Hematopoietic multipotent progenitor cell treated with erythropoietin and hydrocortisone succinate and interleukin-3 and kit ligand, for 6 days (in vitro differentiated cells): ENCODE data around the gene FKBP11.
"Not testable (repeated sequence)": the region's sequence is repeated elsewhere in the genome, so short reads cannot be mapped to it uniquely, and the experiment has no call there.

ENCODE experiments used
- DNase-seq: peaks from one replicate; pipeline ENCODE4 v3.0.0-alpha.2; 2015

FKBP11 gene

DNA sequence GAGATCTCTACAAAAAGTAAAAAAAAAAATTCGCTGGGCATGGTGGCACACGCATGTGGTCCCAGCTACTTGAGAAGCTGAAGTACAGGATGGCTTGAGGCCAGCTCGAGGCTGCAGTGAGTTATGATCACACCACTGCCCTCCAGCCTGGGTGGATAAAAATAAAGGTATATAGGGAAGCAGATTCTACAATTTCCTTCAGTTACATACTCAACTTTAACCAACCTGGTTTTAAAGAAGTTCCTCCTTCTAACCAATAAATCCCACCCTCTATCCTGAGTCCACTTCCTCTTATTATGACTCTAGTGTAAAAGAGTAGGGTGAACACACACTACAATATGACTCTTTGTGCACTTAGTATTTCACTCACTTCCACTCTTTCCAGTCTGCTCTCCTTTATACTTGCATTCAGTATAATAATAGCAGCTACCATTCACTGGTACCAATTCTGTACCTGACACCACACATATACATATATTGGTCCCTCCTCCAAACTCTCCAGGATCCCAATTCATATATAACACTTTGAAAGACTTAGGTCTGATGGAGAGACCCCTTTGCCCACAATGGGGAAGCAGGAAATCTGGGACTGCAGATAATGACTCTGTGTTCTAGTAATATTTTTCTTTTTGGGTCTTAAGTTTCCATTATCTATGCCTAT lies 29.7 kb upstream of the FKBP11 start:
- DNase-seq = peak; percentile 64

DNA sequence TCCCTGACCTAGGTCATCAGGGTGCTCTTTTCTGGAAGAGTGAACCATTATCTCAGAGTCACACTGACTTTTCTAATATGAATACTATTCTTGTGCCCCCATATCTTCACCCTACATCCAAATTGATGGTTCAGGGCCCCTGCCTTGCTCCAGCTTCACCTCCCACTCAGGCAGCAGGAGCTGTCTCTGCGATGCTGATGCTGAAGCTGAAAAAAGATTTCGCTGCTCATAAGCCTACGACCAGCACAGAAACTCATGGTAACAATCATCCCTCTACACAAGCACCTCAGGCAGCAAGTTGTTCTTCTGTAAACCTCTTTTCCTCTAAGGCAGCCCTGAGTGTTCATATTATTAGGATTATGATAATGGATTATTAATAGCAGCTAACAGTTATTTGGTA lies 28.8 kb upstream of the FKBP11 start:
- DNase-seq = no peak

DNA sequence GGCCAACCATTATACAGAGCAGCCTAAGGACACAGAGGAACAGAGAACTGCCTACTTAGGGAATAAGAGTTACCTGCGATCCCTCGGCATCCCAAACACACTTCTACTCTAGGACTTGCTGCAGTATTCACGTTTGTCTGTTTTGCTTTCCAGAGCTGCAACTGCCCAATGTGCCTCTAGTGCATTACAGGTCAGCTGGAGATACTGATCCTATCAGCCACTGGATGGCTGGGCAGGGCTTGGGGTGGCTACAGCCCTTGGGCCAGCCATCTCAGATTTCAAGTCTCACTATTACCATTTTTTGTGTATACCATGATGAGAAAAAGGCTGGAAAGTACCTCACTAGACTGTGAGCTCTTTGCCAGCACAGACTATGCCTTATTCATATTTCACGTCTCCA lies 27.4 kb upstream of the FKBP11 start:
- no peak for DNase-seq

DNA sequence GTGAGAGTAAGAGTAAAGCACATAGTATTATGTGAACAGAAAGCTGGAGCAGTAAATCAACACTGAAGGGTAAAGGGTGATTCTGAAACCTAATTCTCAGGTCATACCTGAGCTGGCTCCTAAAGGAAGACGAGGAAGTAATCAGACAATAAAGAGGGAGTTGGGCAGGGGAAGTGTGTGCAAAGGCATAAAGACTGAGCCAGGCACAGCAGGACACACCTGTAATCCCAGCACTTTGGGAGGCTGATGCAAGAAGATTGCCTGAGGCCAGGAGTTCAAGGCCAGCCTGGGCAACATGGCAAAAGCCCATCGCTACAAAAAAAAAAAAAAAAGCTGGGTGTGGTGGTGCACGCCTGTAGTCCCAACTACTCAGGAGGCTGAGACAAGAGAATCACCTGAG lies 22.4 kb upstream of the FKBP11 start:
- DNase-seq = no peak

DNA sequence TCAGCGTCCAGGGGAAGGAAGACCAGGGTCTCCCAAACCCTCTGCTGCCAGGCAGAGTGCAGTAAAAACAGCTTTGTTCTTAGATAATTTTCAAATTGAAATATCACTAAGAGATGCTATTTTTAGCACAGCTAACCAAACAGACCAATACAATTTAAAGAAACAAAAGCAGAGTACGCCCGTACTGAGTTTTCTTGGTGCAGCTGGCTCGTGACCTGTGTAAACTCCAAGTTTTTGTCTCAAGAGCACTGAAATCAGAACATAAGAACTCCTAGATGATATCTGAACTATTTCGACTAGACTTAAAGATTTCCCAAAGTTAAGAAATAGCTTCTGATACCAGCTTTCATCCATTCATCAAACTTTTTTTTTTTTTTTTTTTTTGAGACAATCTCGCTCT lies 21.7 kb upstream of the FKBP11 start:
- DNase-seq = no peak

DNA sequence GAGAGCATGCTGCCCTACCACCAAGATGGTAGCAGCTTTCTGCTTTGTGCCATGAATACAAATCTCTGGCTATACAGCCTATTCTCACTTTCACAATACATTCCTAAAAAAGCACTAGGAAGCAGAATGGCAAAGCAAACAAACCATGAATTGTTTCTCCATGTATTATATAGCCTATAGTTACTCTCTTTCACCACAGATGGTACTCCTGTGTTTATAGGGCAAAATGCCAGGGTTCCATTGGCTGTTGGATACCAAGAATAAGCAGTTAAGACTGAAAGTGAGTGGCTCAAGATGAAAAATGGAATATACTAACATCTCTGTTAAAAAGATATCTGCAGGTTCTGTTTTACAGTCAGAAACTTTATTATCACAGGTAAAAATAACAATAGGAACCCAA lies 20.9 kb upstream of the FKBP11 start:
- no peak for DNase-seq

DNA sequence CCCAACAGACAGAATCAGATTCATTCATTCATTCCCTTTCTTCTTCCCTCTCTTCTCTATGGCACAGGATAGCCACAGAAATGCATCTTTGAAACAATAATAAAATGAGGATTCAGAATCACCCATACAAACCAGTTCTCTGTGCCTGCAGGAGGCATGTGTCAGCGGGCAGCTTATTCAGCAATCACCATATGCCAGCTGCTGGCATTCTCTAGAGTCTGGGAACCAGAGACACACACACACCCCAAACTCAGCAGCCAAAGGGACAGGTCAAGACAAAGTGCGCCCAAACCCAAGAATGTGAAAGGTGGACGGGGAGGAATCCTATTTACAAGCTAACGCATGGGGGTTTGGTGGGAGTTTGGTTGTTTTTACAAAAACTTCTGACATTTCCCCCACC lies 17.9 kb upstream of the FKBP11 start:
- DNase-seq = no peak

DNA sequence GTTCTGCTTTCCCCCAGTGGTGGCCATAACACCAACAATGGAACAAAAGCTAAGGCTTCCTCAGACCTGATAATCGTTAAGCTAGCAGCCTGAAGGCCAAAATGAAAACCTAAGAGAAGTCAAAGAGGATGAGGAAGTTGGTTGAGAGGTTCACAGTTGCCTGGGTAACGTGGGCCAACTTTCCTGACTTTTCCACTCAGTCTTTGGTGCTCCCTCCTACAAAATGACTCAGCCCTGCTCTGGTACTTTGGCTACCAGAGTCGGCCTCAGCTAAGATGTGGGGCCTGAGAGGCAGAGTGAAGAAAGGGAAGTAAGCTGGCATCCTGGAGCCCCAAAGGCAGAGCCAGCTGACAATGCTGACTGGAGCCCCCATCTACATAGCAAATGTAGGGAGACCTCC lies 14.9 kb upstream of the FKBP11 start:
- DNase-seq = peak; percentile 15

DNA sequence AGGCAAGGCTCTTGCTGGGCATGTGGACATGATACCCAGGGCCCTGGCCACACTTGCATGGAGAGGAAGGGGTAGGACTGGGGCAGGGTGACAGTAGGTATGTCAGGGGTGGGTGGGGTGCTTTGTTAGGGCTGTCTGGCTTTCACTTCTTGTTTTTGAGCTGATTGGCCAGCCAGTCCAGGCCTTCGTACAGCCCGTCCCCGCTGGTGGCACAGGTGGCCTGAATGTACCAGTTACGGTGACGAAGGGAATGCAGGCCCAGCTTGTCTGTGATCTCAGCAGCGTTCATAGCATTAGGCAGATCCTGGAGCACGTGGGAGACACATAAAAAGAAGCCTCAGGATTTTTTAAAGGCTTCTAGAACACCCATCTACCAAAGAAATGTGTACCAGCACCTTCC lies 13.5 kb upstream of the FKBP11 start:
- DNase-seq = no peak

DNA sequence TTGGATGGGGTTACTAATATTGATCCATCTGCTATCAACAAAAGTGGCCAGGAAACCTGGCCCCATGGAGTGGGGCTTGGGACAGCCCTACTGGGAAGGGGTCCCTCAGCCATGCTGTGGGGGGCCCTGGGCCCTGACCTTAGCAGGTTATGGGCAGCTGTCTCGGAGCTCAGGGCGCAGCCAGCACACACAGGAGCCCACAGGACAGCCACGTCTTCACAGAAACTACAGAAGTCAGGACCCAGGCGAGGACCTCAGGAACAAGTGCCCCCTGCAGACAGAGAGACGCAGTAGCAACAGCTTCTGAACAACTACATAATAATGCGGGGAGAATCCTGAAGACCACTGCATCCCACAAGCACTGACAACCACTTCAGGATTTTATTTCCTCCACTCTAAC lies 11.9 kb upstream of the FKBP11 start:
- DNase-seq = peak; percentile 30

DNA sequence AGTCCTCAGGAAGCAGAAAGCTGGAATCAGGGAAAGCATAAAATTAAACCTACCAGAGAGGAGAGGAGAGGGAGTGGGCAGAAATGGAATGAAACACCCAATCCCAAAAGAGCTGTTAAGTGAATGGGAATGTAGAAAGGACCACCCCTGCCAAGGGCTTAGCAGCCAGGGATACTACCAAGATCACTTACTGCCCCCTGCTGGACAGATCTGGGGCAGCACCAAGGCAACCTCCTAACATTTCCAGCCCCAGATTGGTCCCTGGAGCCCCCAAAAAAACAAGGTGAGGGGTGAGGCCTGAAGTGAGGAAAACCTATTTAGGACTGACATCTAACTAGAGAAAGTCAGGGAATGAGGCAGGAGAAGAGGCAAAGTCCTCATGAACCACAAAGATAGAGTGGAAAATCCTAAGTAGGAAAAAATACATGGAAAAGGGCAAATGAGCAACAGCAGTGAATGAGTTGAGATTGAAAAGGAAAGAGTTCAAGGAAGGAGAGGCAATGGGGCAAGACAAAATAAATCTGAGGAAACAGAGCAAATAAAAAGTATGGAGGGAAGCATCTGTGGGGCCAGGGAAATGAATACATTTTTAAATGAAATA lies 11.2 kb upstream of the FKBP11 start:
- peak; percentile 87 for DNase-seq

DNA sequence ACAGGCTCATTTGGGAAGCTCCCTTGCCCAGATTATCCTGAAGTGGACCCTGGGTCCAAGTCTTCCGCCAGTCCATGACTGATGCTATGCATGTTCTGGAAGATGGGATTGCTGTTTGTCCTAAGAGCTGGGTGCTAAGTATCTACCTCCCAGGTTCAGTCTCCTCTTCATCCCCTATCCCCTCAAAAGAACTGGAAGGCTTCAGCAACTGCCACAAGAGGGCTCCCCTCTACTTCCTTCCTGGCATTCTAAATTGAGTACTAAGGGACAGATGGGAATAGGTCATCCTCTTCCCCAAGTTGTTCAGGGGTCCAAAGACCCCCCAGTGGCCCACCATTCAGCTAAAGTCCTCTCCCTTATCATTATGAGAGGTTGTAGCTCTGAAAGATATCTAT lies 9.0 kb upstream of the FKBP11 start:
- peak; percentile 45 for DNase-seq

DNA sequence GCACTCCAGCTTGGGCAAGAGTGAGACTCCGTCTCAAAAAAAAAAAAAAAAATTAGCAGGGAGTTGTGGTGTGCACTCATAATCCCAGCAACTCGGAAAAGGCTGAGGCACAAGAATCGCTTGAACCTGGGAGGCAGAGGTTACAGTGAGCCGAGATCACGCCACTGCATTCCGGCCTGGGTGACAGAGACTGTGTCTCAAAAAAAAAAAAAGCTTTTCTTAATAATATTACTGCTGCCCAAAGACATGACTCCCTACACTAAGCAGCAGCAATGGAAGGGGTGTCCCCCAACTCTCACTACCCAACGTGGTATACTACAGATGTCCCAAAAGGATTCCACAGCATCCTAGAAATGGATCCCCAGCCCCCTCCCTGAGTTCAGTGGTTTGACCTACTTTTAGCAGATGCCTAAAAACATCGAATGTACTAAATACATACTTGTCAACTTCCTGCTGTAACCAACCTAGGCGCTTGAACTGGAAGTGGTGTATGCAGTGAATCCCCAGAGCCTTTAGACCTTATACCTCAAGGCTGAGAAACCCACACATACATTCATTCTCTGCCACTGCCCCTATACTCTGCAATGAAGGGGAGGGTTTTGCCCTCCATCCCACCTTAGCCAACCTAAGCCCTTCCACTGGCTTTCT lies 8.5 kb upstream of the FKBP11 start:
- no peak for DNase-seq

DNA sequence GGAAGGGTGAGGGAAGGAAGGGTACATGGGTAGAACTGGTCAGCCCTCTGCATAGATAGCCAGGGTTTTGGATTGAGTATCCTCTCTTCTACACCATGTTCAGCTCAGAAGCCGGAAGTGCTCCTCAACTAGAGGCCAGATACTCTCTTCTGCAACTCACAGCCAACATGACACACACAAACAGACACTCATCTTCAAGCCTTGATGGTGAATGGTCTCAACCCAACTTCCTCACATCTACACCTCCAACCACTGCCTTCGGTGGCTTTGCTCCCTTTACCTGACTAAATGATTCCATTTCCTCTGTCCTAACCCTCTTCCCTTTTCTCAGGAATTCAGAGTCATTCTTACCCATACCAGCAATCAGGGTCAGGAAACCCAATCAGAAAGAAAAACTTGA lies 7.6 kb upstream of the FKBP11 start:
- DNase-seq = no peak

DNA sequence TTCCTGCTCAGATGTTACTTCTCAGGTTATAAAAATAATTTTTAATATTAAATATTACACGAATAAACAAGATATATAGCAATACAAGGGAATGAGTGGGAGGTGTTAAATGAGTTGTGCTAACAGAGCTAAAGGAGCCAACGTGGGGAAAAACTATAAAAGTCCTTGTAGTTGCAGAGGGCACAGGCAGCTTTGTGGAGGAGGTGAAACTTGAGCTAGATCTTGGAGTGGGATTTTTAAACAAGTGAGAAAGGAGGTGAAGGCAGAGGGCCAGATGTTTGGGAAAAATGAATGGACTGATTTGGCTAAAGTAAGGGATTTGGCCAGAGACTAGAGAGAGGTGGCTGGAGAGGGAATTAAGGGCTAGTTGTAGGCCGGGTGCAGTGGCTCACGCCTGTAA lies 5.2 kb upstream of the FKBP11 start:
- no peak for DNase-seq

DNA sequence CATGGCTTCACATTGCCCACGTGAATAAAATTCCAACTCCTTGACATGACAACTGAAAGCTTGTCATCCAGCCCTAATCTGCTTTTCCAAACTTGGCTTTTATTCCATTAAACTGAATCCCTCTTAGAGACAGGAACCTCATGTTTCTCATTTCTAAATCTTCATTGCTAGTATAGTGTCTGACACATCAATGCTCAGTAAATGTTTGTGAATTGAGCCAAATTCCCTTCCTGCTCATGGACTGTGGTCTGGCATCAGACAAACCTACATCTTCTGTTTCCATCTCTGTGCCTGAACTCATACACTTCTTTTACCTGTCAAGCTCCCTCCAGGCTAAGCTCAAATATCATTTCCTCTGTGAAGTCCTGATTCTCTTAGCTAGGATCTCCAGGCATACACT lies 4.3 kb upstream of the FKBP11 start:
- DNase-seq = no peak

DNA sequence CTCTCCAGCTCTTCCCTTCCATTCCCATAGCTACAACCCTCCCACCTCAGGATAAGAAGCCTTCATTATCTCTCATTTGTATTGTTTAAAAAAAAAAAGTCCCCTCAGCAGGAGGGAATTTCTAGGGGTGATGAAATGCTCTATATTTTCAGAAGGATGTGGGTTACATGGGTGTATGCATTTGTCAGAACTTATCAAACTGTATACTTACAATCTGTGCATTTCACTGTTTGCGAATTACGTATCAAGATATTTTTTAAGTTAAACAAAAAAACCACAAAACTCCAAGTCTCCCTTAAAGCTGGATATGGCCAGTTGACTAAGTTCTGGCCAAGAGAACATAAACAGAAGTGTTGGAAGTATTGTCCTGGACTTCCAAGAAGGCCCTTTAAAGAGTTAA lies 2.0 kb upstream of the FKBP11 start:
- no peak for DNase-seq

DNA sequence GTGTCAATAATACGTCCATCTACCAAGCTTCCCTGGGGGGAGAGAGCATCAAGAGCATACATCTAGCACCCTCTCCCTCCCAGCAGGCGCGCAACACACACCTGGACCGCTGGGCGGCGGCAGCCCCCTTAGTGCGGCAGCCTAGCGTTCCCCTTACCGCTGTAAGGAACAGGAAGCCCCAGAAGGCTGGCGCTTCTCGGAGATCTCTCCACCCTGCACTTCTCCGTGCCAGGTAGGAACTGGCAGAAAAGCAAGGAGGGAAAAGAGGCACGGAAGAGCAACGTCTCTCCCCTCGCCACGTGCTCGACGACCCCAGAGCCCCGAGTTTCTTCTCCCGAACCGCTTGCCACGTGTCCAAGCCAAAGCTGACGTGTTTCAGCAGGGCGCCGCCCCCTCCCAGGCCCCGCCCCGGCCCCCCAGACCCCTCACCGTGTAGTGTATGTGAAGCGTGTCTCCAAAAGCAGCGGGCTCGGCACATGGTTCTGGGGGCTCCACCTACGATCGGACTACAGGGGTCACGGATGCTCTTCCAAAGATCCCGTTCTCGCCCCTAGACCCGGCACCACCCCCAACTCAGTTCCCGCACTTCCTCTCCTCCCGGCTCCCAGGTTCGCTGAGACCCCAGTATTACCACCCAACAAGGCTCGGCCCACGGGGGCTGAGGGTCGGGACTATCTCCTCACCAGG lies 532 bp downstream of the FKBP11 start:
- peak; percentile 80 for DNase-seq

DNA sequence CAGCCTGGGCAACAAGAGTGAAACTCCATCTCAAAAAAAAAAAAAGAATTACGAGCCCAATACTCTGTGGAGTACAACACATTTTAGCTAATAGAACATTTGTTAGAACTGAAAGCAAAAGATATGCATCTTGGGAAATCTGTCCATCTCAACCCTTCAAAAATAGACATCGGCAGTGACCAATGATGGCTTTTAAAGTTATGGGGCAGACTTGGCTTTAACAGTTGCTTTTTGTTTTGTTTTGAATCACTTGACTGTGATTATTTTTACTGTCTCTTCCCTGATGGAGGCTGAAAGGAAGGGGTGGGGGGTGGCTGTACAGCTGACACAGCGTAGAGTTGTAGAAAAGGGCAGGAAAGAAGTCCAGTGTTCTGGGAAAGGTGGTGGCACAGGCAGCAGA lies 2.2 kb downstream of the FKBP11 start:
- DNase-seq = no peak

DNA sequence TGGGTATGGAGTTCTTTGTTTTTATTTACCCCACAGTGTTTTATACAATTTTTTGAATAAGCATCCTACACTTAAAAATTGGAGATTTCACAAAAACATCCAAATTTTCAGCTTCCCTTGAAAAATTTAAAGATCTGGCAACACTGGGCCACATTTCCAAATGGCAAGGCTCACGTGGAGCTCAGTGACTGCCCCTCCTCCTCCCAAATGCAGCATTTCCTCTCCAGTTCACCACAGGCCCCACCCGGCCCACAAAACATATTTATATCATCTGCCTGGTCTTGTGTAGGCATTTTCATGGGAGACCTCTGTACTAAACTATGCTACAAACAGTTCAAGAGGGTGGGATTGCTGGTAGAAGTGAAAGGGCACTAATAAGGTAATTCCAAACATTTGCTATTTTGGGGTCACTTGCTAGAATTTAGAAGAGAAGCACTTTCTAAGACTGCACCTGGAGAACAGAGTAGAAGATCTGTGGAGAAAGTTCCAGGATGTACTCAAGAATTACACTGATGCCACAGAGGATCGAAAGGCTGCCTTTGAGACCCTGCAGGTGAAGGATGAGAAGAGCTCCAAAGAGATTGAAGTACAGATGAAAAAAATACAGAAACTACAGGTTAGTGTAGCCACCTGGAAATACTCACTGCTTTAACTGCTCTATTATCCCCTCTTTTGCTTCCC lies 7.3 kb downstream of the FKBP11 start:
- peak; percentile 78 for DNase-seq

DNA sequence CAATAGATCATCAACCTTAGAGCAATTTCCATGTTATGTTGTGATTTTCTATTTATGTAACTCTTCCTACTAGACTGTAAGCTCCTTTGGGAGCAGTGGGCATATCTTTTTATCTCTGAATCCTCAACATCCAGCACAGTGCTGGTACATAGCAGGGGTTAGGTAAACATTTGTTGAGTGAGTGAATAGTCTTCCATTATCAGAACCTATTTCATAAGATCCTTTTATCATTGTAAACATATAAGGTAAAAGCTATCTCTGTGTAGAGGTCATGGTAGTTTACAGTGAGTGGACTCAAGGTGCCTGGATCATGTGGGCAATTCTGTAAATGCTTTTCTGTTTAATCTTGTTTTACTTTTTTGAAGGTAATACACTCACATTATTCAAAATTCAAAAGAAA lies 15.1 kb downstream of the FKBP11 start:
- DNase-seq = no peak

DNA sequence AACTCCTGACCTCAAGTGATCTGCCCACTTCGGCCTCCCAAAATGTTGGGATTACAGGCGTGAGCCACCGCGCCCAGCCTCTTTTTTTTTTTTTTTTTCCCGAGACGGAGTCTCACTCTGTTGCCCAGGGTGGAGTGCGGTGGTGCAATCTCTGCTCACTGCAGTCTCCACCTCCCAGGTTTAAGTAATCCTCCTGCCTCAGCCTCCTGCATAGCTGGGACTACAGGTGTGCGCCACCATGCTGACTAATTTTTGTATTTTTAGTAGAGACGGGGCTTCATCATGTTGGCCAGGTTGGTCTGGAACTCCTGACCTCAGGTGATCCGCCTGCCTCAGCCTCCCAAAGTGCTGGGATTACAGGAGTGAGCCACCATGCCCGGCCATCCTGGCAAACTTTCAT lies 15.6 kb downstream of the FKBP11 start:
- not testable (repeated sequence) for DNase-seq

DNA sequence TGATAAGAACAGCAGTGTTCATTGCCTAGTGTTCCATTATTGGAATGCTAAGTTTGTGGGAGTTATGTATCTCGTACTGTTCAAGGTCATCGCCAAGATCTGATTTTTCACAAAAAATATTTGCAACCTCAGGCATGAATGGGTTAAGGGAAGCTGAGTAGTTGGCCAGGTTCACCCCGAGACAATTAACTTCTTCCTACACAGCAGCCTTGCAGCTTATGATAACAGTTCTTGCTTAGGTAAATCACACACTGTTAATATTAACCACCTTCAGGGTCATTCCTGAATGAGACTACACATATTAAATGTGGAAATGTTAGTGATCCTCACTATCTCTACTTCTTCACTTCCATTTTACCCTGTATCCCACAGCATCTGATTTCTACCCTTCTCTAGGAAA lies 18.0 kb downstream of the FKBP11 start:
- no peak for DNase-seq

DNA sequence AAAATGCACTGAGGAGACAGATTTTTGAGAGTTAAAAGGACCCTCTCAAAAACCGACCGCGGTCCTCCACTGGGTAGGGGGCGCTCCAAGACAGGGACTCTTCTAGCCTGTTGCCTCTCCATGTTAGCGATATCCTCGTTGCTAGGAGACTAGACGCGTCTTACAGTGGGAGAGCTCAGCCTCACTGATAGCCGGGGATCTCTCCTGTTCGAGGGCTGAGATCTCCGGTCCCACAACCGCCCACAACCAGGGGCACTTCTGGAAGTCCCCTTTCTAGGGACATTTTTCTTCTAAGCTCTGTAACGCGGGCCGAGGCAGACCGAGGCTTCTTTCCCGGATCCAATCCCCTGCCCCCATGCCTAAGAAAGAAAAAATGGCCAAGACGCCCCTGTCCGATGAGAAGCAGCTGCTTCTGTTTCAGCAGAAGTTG lies 21.3 kb downstream of the FKBP11 start:
- peak; percentile 96 for DNase-seq
